Measurements from ENCODE around the gene CANT1.
"Not testable (repeated sequence)": the region's sequence is repeated elsewhere in the genome, so short reads cannot be mapped to it uniquely, and the experiment has no call there.

Gene CANT1

DNA sequence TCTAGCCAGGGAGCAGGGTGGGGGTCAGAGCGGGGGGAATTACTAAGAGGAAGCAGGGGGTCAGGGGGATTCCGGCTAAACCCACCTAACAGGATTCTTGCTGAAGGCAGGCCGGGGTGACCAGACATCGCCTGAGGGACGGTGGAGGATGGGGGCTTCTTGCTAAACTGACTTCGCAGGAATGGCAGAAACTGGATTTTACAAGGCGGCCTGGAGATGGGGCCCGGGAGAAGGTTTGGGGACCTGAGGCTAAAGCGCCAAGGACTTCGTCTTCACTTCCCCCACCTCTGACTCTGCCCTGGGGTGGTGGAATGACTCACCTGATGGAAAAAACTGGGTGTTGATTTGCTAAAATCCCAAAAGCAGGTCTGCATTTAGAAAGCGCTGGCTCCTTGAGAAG, 53.3 kb downstream of the CANT1 start:
- no peak for DNase-seq

DNA sequence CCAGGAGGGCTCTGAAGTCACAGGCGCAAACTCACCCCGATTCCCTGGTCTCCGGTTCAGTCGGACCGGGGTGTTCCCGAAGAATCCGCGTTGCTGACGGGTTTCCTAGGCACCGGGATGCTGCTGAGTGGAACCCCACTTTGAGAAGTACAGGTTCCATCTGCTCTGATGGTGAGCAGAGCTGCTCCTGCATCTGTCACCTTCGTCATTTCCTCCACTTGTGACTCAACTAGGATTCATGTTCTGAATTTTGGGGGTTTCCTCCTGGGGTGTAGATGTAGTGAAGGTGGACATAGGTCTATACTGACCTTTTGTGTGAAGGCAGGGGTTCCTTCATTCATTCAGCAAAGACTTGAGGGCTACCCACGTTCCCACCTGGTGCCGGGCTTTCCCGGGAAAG, 54.9 kb downstream of the CANT1 start:
- DNase-seq, result no peak

DNA sequence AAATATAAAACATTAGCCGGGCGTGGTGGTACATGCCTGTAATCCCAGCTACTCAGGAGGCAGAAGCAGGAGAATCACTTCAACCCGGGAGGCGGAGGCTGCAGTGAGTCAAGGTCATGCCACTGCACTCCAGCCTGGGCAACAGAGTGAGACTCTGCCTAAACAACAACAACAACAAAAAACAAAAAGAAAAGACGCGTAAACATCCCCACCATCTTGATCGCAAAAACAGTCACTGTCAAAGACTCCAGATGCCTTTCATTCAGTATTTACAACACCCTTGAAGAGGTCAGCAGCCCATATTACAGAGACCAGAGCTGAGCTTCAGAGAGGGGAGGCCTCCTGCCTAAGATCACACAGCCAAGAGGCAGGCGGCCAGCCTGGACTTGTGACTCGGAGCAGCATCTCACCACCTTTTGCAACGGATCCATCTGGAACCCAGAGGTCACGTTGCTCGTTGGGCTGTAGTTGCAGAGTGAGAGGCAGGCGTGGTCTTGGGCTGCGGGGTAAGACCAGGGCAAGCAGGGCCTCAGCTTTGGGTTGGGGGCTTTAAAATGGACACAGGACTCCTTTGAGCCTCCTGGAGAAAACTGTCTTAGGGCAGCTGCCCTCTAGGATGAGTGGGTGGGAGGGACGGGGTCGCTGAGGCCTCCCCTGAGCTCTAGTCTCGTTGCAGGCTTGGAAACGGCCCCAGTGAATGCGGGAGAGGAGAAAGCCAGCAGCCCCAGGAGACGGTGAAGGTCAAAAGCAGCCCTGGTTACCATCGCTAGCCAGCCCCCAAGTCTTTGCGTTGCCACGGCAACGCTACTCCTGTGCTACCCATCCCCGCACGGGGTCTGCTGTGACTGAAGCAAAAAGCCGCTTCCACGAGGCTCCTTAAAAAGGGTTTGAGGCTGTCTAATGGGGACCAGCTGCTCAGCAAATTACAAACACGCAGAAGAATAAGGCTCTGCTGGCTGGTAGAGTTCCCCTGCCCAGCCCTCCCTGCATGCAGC, 55.9 kb downstream of the CANT1 start:
- DNase-seq, result no peak

DNA sequence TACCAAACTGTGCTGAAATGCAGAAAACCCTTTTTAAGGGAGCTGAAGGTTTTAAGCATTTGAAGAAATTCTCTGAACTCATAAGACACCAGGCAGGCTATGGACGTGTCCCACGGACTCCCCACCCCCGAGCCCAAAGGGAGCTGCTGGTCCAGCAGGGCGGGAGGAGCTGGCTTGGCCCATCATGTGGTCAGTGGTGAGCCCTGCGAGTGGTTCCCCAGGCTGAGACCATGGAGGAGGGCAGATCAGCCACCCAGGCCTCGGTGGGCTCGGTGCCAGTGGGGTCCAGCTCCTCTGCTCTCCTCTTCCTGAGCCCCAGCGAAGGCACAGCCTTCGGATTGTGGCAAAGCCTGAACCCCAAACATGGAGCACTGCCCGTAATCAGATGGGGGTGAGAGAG, 56.9 kb downstream of the CANT1 start:
- DNase-seq, result no peak

DNA sequence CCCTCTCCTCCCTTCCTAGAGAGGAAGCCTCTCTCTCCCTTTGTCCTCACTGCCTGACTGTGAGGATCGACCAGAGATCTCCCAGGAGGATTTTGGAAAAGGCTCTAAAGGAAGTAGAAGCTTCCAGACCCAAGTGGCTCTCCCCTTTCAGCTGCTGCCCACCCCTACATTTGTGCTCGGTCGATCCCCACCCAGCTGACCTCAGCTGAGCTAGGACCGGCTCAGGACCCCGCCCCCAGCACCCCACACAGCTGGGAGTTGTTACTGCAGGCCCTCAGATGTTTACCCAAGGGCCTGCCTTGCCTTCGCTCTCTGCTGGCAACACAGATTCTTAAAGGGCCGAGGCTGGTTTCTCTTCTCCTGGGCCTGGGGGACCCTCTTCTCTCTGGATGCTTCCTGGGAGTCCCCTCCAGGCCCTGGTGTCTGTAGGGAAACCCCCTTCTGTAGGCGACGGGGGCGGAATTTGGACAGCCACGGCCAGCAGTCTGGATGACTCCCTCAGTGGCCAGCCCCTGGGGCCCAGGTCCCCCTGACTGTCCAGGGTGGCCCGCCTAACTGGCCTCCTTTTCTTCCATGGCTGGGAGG, 57.5 kb downstream of the CANT1 start:
- DNase-seq, result no peak

DNA sequence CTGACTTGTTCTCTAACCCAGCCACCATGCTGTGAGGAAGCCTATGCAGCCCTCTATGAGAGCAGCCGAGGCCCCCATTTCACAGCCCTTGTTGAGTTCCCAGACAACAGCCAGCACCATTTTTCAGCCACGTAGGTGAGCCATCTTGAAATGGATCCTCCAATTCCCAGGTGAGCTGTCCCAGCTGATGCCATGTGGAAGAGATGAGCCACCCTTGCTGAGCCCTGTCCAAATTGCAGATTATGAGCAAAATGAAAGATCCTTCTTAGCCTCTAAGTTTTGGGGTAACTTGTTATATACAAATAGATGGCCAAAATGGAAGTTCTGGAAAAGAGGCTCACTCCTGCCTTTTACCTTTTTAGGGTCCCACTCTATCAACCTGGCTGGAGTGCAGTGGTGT, 58.7 kb downstream of the CANT1 start:
- no peak for DNase-seq

DNA sequence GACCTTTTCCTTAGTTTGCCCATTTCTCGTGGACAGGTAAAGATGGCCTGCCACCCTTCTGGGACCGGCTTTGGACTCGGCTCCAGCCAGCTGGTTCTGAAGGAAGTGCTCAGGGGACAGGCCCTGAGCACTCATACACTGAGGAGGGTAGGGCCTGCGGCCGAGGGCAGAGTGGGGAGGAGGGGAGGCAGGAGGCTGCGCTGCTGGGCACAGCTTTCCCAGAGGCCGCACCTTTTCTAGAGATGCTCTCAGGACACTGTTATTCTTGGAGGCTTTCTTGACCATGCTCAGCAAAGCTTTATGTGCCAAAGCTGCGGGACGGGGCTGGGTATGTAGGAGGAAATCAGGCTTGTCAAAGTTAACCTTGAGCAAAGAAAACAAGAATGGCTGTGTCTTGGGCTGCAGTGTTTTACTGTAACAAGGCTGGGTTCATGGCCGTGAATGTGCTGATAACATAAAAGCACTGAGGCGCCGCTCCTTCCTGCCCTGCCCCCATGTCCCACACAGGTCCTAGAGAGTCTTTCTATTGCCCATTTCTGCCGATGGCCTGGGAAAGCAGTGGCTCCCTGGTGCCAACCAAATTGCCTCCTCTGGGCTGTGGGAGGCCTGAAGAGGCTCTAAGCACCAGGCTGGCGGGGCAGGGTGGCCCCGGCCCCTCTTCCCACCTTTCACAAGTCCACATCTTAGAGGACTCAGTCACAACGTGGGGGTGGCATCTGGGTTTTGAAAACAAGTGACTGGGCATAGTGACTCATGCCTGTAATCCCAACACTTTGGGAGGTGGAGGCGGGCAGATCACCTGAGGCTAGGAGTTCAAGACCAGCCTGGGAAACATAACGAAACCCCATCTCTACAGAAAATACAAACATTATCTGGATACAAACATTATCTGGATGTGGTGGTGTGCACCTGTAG, 62.1 kb downstream of the CANT1 start:
- no peak for DNase-seq

DNA sequence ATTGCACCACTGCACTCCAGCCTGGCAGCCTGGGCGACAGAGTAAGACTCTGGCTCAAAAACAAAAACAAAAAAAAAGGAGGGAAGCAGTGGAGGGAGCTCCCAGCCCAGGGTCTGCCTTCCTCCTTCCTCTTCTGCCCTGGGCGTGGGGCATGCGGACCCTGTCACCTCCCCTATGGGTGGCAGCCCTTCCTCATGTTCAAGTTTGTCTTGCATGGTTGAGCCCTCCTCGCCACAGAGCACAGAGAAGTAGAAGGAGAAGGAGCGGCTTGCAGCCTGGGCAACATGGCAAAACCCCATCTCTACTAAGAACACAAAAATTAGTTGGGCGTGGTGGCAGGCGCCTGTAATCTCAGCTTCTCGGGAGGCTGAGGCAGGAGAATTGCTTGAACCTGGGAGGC, 62.9 kb downstream of the CANT1 start:
- DNase-seq, result no peak

DNA sequence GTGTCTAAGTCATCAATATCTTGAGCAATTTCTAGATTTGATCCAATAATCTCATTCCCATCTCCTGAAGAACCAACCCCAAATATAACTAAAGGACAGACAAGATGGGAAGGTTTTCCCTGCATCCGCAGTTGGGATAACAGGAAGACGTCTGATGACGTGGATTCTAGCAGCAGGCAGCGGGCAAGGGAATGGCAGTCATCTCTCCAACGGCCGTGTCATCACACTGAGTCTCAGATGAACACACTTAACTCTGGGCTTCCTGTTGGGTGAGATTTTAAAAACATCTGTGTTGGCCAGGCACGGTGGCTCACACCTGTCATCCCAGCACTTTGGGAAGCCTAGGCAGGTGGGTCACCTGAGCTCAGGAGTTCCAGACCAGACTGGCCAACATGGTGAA, 63.4 kb downstream of the CANT1 start:
- DNase-seq, result no peak

DNA sequence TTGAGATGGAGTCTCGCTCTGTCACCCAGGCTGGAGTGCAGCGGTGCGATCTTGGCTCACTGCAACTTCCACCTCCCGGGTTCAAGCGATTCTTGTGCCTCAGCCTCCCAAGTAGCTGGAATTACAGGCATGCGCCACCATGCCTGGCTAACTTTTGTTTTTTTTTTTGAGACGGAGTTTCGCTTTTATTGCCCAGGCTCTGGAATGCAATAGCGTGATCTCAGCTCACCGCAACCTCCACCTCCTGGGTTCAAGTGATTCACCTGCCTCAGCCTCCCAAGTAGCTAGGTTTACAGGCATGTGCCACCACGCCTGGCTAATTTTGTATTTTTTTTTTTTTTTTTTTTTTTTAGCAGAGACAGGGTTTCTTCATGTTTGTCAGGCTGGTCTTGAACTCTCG, 64.1 kb downstream of the CANT1 start:
- not testable (repeated sequence) for DNase-seq

DNA sequence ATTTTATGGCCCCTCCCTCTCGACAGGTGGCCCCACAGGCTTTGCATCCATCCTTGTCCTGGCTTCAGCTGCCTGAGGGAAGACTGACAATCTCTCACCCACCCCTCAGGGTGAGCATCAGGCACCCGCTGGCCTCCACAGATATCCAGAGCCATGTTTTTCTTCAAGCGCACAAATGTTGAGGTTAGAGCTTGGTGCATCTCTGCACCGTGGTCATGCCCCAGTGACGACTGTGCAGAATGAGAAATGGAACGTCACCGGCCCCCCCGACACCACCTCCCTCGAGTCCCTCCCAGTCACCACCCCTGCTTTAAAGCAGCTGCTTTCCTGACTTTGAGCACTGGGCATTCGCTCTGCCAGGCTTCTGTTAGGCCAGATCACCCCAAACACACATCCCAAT, 64.6 kb downstream of the CANT1 start:
- no peak for DNase-seq

DNA sequence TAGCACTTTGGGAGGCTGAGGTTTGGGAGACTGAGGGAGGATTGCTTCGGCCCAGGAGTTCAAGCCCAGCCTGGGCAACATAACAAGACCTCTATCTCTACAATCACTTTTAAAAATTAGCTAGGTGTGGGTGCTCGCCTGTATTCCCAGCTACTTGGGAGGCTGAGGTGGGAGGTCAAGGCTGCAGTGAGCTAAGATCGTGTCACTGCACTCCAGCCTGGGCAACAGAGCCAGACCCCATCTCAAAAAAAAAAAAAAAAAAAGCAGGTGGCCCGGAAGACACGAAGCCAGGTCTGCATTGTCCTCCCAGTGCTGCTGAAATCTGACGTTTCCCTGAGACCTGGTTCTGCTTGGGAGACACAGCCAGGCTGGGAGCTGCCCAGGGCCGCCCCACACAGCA, 65.5 kb downstream of the CANT1 start:
- no peak for DNase-seq

Measured in T1000 (cell line).